ENCODE measurements around the gene WAPL.

- TF ChIP-seq CTCF (conservative IDR thresholded peaks at IDR 0.05; ENCODE audit: low read depth, low read length) (no peak), EZH2 (IDR thresholded peaks at IDR 0.05; ENCODE audit: borderline replicate concordance, low read depth, low read length, poor library complexity, severe bottlenecking) (no peak)
Observed at GRCh38 chr10:86506499-86506898, 15.1 kb downstream of the WAPL start.
